H9 (cell line): ENCODE results near the gene ERF. TPM values are rescaled to one million over a fixed set of nuclear protein-coding genes. Genes with fewer than 3 reads are reported as not detected.

Source experiments
- DNase-seq: peaks from one replicate; pipeline ENCODE4 v3.0.0-alpha.2; 2017
- H2AFZ ChIP-seq: one replicate; pipeline ENCODE4 v1.6.1; 2013; ENCODE audit warnings: mild to moderate bottlenecking, low read length, control low read depth, moderate library complexity
- H2AK5ac ChIP-seq: 2 replicates; pipeline ENCODE4 v1.6.1; 2013; ENCODE audit warnings: low read length, control low read depth, mixed read lengths; ENCODE audit not compliant: insufficient read length
- H2BK120ac ChIP-seq: one replicate; pipeline ENCODE4 v1.6.1; 2013; ENCODE audit warnings: low read depth, mild to moderate bottlenecking, low read length, control low read depth, inconsistent platforms; ENCODE audit not compliant: poor library complexity, severe bottlenecking
- H2BK12ac ChIP-seq: 2 replicates; pipeline ENCODE4 v1.6.1; 2013; ENCODE audit warnings: low read length, control low read depth, mixed read lengths, low read depth; ENCODE audit not compliant: insufficient read length
- H2BK15ac ChIP-seq: 2 replicates; pipeline ENCODE4 v1.6.1; 2013; ENCODE audit warnings: low read depth, low read length, control low read depth
- H2BK20ac ChIP-seq: one replicate; pipeline ENCODE4 v1.6.1; 2013; ENCODE audit warnings: low read depth, mild to moderate bottlenecking, low read length, control low read depth, inconsistent platforms; ENCODE audit not compliant: poor library complexity, severe bottlenecking
- H2BK5ac ChIP-seq: 2 replicates; pipeline ENCODE4 v1.6.1; 2013; ENCODE audit warnings: low read length, control low read depth, mixed read lengths; ENCODE audit not compliant: insufficient read length
- H3K14ac ChIP-seq: 2 replicates; pipeline ENCODE4 v1.6.1; 2013; ENCODE audit warnings: low read length, control low read depth; ENCODE audit not compliant: insufficient read depth
- H3K18ac ChIP-seq: 2 replicates; pipeline ENCODE4 v1.6.1; 2013; ENCODE audit warnings: low read depth, mild to moderate bottlenecking, mixed read lengths, low read length, control low read depth; ENCODE audit not compliant: insufficient read length
- H3K23ac ChIP-seq: 2 replicates; pipeline ENCODE4 v1.6.1; 2013; ENCODE audit warnings: low read length, control low read depth, mixed read lengths, low read depth; ENCODE audit not compliant: insufficient read length
- H3K23me2 ChIP-seq: 2 replicates; pipeline ENCODE4 v1.6.1; 2013; ENCODE audit warnings: low read depth, mild to moderate bottlenecking, mixed read lengths, low read length, control low read depth; ENCODE audit not compliant: insufficient read length, poor library complexity, severe bottlenecking
- H3K27ac ChIP-seq: 2 replicates; pipeline ENCODE4 v1.5.1; 2013; ENCODE audit warnings: low read length, control low read depth, mixed read lengths, low read depth; ENCODE audit not compliant: insufficient read length
- H3K27me3 ChIP-seq: 2 replicates; pipeline ENCODE4 v1.6.1; 2013; ENCODE audit warnings: low read length, control low read depth, inconsistent platforms; ENCODE audit not compliant: insufficient read depth
- H3K4ac ChIP-seq: 2 replicates; pipeline ENCODE4 v1.6.1; 2013; ENCODE audit warnings: low read depth, mild to moderate bottlenecking, control low read depth, inconsistent platforms, low read length, moderate library complexity
- H3K4me1 ChIP-seq: 2 replicates; pipeline ENCODE4 v1.6.1; 2013; ENCODE audit warnings: low read length, control low read depth, inconsistent platforms; ENCODE audit not compliant: insufficient read depth
- H3K4me2 ChIP-seq: 2 replicates; pipeline ENCODE4 v1.6.1; 2013; ENCODE audit warnings: low read length, control low read depth, mixed read lengths; ENCODE audit not compliant: insufficient read length, insufficient read depth
- H3K56ac ChIP-seq: 2 replicates; pipeline ENCODE4 v1.6.1; 2013; ENCODE audit warnings: low read depth, mild to moderate bottlenecking, mixed read lengths, low read length, control low read depth; ENCODE audit not compliant: insufficient read length
- H3K79me1 ChIP-seq: 2 replicates; pipeline ENCODE4 v1.6.1; 2013; ENCODE audit warnings: low read depth, mild to moderate bottlenecking, moderate library complexity, low read length, control low read depth, inconsistent platforms; ENCODE audit not compliant: insufficient read depth, poor library complexity, severe bottlenecking
- H3K79me2 ChIP-seq: 2 replicates; pipeline ENCODE4 v1.6.1; 2013; ENCODE audit warnings: low read length, control low read depth, inconsistent platforms; ENCODE audit not compliant: insufficient read depth
- H3K9ac ChIP-seq: 2 replicates; pipeline ENCODE4 v1.6.1; 2013; ENCODE audit warnings: low read length, control low read depth, mixed read lengths; ENCODE audit not compliant: insufficient read length; ENCODE audit errors: extremely low read depth
- H3K9me3 ChIP-seq: one replicate; pipeline ENCODE4 v1.6.1; 2013; ENCODE audit warnings: low read depth, low read length, inconsistent platforms; ENCODE audit not compliant: control insufficient read depth
- H3T11ph ChIP-seq: one replicate; pipeline ENCODE4 v1.6.1; 2013; ENCODE audit warnings: mild to moderate bottlenecking, low read length, control low read depth, inconsistent platforms
- H4K20me1 ChIP-seq: one replicate; pipeline ENCODE4 v1.6.1; 2013; ENCODE audit not compliant: control insufficient read depth, insufficient read length, insufficient read depth
- H4K5ac ChIP-seq: 2 replicates; pipeline ENCODE4 v1.6.1; 2013; ENCODE audit warnings: low read depth, mild to moderate bottlenecking, mixed read lengths, low read length, control low read depth; ENCODE audit not compliant: insufficient read length
- H4K8ac ChIP-seq: replicated peaks from 2 replicates; pipeline ENCODE4 v1.6.1; 2013; ENCODE audit warnings: low read length, control low read depth, mixed read lengths, low read depth; ENCODE audit not compliant: insufficient read length
- H4K91ac ChIP-seq: 2 replicates; pipeline ENCODE4 v1.6.1; 2013; ENCODE audit warnings: low read depth, mild to moderate bottlenecking, moderate library complexity, mixed read lengths, low read length, control low read depth; ENCODE audit not compliant: insufficient read length
- H3K27ac Mint-ChIP-seq, 3 experiments: 2 replicates in 2 of 3; 3 replicates in 1 of 3; pipeline ENCODE4 v1.8.0; 2020 to 2021; ENCODE audit warnings: mixed read lengths in 3 of 3, mild to moderate bottlenecking in 1 of 3, moderate library complexity in 1 of 3
- H3K27me3 Mint-ChIP-seq: 2 replicates; pipeline ENCODE4 v1.8.0; 2021; ENCODE audit warnings: low read depth, mild to moderate bottlenecking, moderate library complexity, mixed read lengths
- H3K36me3 Mint-ChIP-seq, 3 experiments: 2 replicates in 2 of 3; 3 replicates in 1 of 3; pipeline ENCODE4 v1.8.0; 2020 to 2021; ENCODE audit warnings: low read depth in 3 of 3, mixed read lengths in 3 of 3; ENCODE audit not compliant: insufficient read depth in 1 of 3
- H3K4me1 Mint-ChIP-seq, 2 experiments: 2 replicates each; pipeline ENCODE4 v1.8.0; 2020; ENCODE audit warnings: mixed read lengths in 2 of 2
- H3K4me3 Mint-ChIP-seq, 2 experiments: 2 replicates in 1 of 2; 3 replicates in 1 of 2; pipeline ENCODE4 v1.8.0; 2020 to 2021; ENCODE audit warnings: mild to moderate bottlenecking in 2 of 2, mixed read lengths in 2 of 2, moderate library complexity in 1 of 2
- H3K9me3 Mint-ChIP-seq, 2 experiments: 2 replicates in 1 of 2; 3 replicates in 1 of 2; pipeline ENCODE4 v1.8.0; 2020; ENCODE audit warnings: mild to moderate bottlenecking in 2 of 2, mixed read lengths in 2 of 2, moderate library complexity in 1 of 2
- WGBS: extraction: QIAGEN DNeasy Blood & Tissue Kit; methylation state at CpG from one replicate; pipeline ENCODE4 v1.1.7; 2013; ENCODE audit warnings: missing lambda C conversion rate, low lambda C conversion rate, mixed read lengths; ENCODE audit not compliant: insufficient read length; ENCODE audit errors: extremely low coverage; 5-methylcytosine and 5-hydroxymethylcytosine counted together
- total RNA-seq: library from RNA; stranded (reverse); gene quantifications from 2 replicates; pipeline ENCODE4 v1.2.1, GENCODE V29; 2021
- TF ChIP-seq, protein P1 (sequence below): fragments of 200-600 bp; sonication (generic); conservative IDR thresholded peaks from 3 replicates; pipeline ENCODE4 v1.8.0; 2021; ENCODE audit warnings: antibody characterized with exemption, mild to moderate bottlenecking

The ERF gene
- total RNA-seq, 1 experiment from 2014 or later, result 126 TPM

GRCh38 chr19:42226886-42227285, 28.0 kb downstream of the ERF start:
- Histone ChIP-seq H2BK120ac (no peak overlapping the region), H3K56ac (no peak overlapping the region), H3K18ac (no peak overlapping the region), H3K27me3 (no peaks in the 10 kb centered on the region), H2BK20ac (no peak overlapping the region), H4K5ac (no peak overlapping the region), H3K79me2 (peaks cover 2% of the 10 kb centered on the region), H3K14ac (no peak overlapping the region), H2BK5ac (no peak overlapping the region), H2BK15ac (no peak overlapping the region), H3K9me3 (no peaks in the 10 kb centered on the region), H2AFZ (no peak overlapping the region), H4K20me1 (no peaks in the 10 kb centered on the region), H3K4ac (no peak overlapping the region), H3K9ac (no peak overlapping the region), H2AK5ac (no peak overlapping the region), H2BK12ac (no peak overlapping the region), H4K91ac (no peak overlapping the region), H4K8ac (no peak overlapping the region), H3K4me1 (no peaks in the 10 kb centered on the region), H3K23ac (no peak overlapping the region), H3K23me2 (no peaks in the 10 kb centered on the region), H3K4me2 (no peak overlapping the region), H3T11ph (no peak overlapping the region), H3K27ac (no peak overlapping the region), H3K79me1 (no peaks in the 10 kb centered on the region)
- no peaks in the 10 kb centered on the region for H3K27me3 Mint-ChIP-seq
- H3K4me3 Mint-ChIP-seq, result no peak overlapping the region; a peak in 1 of 5 replicates
- no CpG with 5 or more reads among the region's 1 CpG for WGBS
- H3K36me3 Mint-ChIP-seq, result peaks cover 38 to 82% (median 73%) of the 10 kb centered on the region in 3 experiments; a peak in 6 of 7 replicates
- H3K9me3 Mint-ChIP-seq, result no peaks in the 10 kb centered on the region
- TF ChIP-seq, protein P1, sequence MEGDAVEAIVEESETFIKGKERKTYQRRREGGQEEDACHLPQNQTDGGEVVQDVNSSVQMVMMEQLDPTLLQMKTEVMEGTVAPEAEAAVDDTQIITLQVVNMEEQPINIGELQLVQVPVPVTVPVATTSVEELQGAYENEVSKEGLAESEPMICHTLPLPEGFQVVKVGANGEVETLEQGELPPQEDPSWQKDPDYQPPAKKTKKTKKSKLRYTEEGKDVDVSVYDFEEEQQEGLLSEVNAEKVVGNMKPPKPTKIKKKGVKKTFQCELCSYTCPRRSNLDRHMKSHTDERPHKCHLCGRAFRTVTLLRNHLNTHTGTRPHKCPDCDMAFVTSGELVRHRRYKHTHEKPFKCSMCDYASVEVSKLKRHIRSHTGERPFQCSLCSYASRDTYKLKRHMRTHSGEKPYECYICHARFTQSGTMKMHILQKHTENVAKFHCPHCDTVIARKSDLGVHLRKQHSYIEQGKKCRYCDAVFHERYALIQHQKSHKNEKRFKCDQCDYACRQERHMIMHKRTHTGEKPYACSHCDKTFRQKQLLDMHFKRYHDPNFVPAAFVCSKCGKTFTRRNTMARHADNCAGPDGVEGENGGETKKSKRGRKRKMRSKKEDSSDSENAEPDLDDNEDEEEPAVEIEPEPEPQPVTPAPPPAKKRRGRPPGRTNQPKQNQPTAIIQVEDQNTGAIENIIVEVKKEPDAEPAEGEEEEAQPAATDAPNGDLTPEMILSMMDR, result no peak
- no peak overlapping the region for H3K27ac Mint-ChIP-seq
- H3K4me1 Mint-ChIP-seq, result 0 out of 4 replicates have a peak, but pooled peaks cover 0 to 3% of the 10 kb centered on the region in 2 experiments
- DNase-seq, result no peak
